ENCODE data around the gene RASGRF1. TPM values are rescaled to one million over a fixed set of nuclear protein-coding genes. Genes with fewer than 3 reads are reported as not detected.

The RASGRF1 gene
- total RNA-seq, 2 experiments from 2014 or later: 3.0 to 4.5 TPM

- CTCF ChIA-PET (ENCODE audit: unreplicated experiment): no interaction called here
Measured at GRCh38 chr15:79030470-79030869, 60.1 kb downstream of the RASGRF1 start.

DNA sequence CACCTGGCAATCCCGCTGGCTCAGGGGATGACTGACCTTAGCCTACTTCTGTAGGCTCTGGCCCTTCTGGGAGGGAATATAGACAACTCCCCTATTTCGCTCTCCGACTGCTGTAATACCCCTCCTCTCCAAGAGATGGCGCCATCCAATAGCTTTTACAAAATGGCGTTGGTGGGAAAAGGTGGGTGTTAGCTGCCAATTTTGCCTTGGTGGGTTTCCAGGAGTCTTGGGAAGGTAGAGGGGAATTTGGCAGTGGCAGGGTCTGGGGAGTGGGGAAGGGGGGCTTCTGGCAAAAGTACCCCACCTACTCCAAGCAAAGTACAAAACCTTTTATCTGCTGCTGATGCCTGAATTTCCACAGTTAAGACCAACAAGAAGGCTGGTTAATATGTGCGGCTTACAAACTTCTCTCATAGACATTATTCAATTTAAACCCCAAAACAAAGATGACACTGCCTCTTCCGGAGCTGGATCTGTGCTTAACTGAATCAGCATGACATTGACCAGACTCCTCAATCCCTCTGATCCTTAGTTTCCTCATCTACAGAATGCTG is 62.1 kb downstream of the RASGRF1 start:
- Histone ChIP-seq H3K27ac (ENCODE audit: low read depth, low read length, poor library complexity, severe bottlenecking) (no peak overlapping the region), H3K4me2 (ENCODE audit: low read length) (no peak overlapping the region), H4K20me1 (ENCODE audit: insufficient read depth, low read length) (no peaks in the 10 kb centered on the region), H3K79me2 (ENCODE audit: insufficient read depth, low read depth, low read length) (no peaks in the 10 kb centered on the region), H3K4me3 (ENCODE audit: low read depth, low read length, poor library complexity, severe bottlenecking) (no peak overlapping the region), H3K9me2 (ENCODE audit: insufficient read depth, low read length) (no peaks in the 10 kb centered on the region), H2AFZ (ENCODE audit: low read length) (no peak overlapping the region), H3K36me3 (ENCODE audit: insufficient read depth, low read length) (no peaks in the 10 kb centered on the region), H3K9me3 (ENCODE audit: low read length) (no peaks in the 10 kb centered on the region; the same call in 1 of the 2 replicates), H3K4me1 (ENCODE audit: insufficient read depth, low read length, poor library complexity, severe bottlenecking) (peaks cover 6% of the 10 kb centered on the region)
- BruUV-seq (replicated peaks): no TSS peak
- intact Hi-C loops (cut with micrococcal nuclease; ENCODE audit: unreplicated experiment): loop anchor here (1.0 kb wide), 1 partner anchor 156 kb away; no protein-coding TSS in a partner anchor
- no peak for TF ChIP-seq EZH2phosphoT487 (IDR thresholded peaks at IDR 0.05; ENCODE audit: borderline replicate concordance, low read depth, low read length)
- peak; percentile 99 for TF ChIP-seq CTCF (conservative IDR thresholded peaks at IDR 0.05; ENCODE audit: low read length)
- ChIA-PET POLR2A (interaction anchor here (1.0 kb wide), 1 partner anchor 221 kb away, joined by 3 read pairs; no protein-coding TSS in a partner anchor), CTCF (ENCODE audit: unreplicated experiment) (interaction anchor here (1.4 to 2.4 kb wide), 2 partner anchors 22 to 156 kb away, joined by 3 to 16 read pairs; no protein-coding TSS in a partner anchor)
- DNase-seq (ENCODE audit: low spot score): peak; percentile 68

More at GRCh38 chr15:79030470-79030869, 60.1 kb downstream of the RASGRF1 start:
- no peaks in the 10 kb centered on the region for H3K9me2 ChIP-seq (ENCODE audit: insufficient read depth, low read length)
- no peaks in the 10 kb centered on the region for H3K79me2 ChIP-seq (ENCODE audit: insufficient read depth, low read depth, low read length)
- H4K20me1 ChIP-seq (ENCODE audit: insufficient read depth, low read length): no peaks in the 10 kb centered on the region
- H3K36me3 ChIP-seq (ENCODE audit: insufficient read depth, low read length): no peaks in the 10 kb centered on the region
- DNase-seq (ENCODE audit: low spot score): no peak
- intact Hi-C loops (cut with micrococcal nuclease; ENCODE audit: unreplicated experiment): no loop called here
- H2AFZ ChIP-seq (ENCODE audit: low read length): no peak overlapping the region
- POLR2A ChIA-PET: interaction anchor here (0.5 to 0.8 kb wide), 3 partner anchors 18 to 223 kb away, joined by 3 to 5 read pairs (median 4); no protein-coding TSS in a partner anchor
- peaks cover under 1% of the 10 kb centered on the region for H3K4me1 ChIP-seq (ENCODE audit: insufficient read depth, low read length, poor library complexity, severe bottlenecking)
- BruUV-seq (replicated peaks): no TSS peak
- TF ChIP-seq CTCF (conservative IDR thresholded peaks at IDR 0.05; ENCODE audit: low read length) (peak; percentile 38; the same call in 1 of the 2 replicates), EZH2phosphoT487 (IDR thresholded peaks at IDR 0.05; ENCODE audit: borderline replicate concordance, low read depth, low read length) (no peak)
- H3K4me3 ChIP-seq (ENCODE audit: low read depth, low read length, poor library complexity, severe bottlenecking): no peak overlapping the region
- no peak overlapping the region for H3K4me2 ChIP-seq (ENCODE audit: low read length)
- no peaks in the 10 kb centered on the region for H3K9me3 ChIP-seq (ENCODE audit: low read length)
- H3K27ac ChIP-seq (ENCODE audit: low read depth, low read length, poor library complexity, severe bottlenecking): no peak overlapping the region

Data from OCI-LY7 (cell line).